DMS153 treated with DMSO at 0.1 percent for 48 hours (cell line): ENCODE measurements around the gene IFI27.
A peak's percentile ranks its signal among the peaks of the same experiment; 100 is the strongest.
"Not testable (repeated sequence)": the region's sequence is repeated elsewhere in the genome, so short reads cannot be mapped to it uniquely, and the experiment has no call there.

ENCODE experiments used
- DNase-seq: peaks from one replicate; lab custom pipeline; 2025; ENCODE audit not compliant: unreplicated experiment; lab: John Stamatoyannopoulos, UW

Gene IFI27

GRCh38 chr14:94152676-94153075 lies 42.1 kb downstream of the IFI27 start:
- DNase-seq = no peak

GRCh38 chr14:94153750-94154342 lies 43.3 kb downstream of the IFI27 start:
- no peak for DNase-seq

- DNase-seq = not testable (repeated sequence)
Observed at GRCh38 chr14:94156143-94156542, 45.6 kb downstream of the IFI27 start.

GRCh38 chr14:94157197-94157596 lies 46.7 kb downstream of the IFI27 start:
- peak; percentile 59 for DNase-seq

GRCh38 chr14:94158239-94158883 lies 47.8 kb downstream of the IFI27 start:
- DNase-seq = no peak

GRCh38 chr14:94161058-94161457 lies 50.5 kb downstream of the IFI27 start:
- no peak for DNase-seq

- no peak for DNase-seq
Observed at GRCh38 chr14:94161981-94162380, 51.4 kb downstream of the IFI27 start.

GRCh38 chr14:94162466-94162865 lies 51.9 kb downstream of the IFI27 start:
- no peak for DNase-seq

- DNase-seq = no peak
Observed at GRCh38 chr14:94163796-94164195, 53.3 kb downstream of the IFI27 start.

- no peak for DNase-seq
Observed at GRCh38 chr14:94164685-94165431, 54.3 kb downstream of the IFI27 start.

GRCh38 chr14:94165744-94166143 lies 55.2 kb downstream of the IFI27 start:
- no peak for DNase-seq
